ENCODE results near the gene MYCBPAP. TPM values are rescaled to one million over a fixed set of nuclear protein-coding genes. Genes with fewer than 3 reads are reported as not detected.

MYCBPAP gene, protein sequence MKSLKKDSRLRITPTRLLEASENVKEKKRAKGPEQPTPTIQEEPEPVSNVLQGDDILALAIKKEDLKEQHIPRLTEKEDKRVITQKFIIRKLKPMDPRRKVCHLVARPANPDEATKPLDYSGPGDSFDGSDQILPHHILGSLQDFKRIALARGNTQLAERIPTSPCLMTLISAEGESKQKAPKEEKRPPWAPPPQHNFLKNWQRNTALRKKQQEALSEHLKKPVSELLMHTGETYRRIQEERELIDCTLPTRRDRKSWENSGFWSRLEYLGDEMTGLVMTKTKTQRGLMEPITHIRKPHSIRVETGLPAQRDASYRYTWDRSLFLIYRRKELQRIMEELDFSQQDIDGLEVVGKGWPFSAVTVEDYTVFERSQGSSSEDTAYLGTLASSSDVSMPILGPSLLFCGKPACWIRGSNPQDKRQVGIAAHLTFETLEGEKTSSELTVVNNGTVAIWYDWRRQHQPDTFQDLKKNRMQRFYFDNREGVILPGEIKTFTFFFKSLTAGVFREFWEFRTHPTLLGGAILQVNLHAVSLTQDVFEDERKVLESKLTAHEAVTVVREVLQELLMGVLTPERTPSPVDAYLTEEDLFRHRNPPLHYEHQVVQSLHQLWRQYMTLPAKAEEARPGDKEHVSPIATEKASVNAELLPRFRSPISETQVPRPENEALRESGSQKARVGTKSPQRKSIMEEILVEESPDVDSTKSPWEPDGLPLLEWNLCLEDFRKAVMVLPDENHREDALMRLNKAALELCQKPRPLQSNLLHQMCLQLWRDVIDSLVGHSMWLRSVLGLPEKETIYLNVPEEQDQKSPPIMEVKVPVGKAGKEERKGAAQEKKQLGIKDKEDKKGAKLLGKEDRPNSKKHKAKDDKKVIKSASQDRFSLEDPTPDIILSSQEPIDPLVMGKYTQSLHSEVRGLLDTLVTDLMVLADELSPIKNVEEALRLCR
- total RNA-seq = under 0.01 and 0.20 TPM in 2 replicates

DNA sequence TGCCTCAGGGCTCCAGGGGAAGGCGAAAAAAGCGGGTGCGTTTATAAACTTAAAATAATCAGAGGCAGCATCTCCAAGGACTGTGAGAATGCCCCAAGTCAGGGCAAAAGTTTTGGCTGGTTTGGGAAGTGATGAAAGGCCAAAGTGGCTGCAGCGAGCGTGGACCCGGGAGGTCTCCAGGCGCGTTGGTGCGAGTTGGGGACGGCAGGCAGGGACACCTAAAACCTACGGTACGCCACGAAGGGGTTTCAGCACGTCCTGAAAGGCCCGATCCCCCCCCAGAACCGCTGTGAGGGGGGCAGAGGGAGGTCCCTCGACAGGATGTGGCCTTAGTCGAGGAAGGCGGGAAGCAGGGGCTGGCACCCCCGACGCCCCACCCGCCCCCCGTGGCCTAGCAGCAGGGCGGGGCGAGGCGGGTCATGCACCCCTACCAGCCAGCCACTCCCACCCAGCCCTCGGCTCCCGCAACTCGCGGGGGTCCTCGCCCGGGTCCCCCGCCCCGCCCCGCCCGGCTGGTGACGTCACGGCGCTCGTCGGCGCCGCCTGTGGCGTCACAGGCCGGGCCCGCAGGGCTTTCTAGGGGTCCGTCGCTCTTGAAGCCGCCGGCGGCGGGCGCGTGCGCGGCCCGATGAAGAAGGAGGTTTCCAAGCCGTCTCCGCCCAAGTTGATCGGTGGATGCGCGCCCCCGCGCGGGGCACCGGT is at the start of gene MYCBPAP:
MYCBPAP (plus strand) TSS at position 569 of the 702 bp plus-strand sequence. CDS start 236 bp downstream, outside the sequence.
- DNase-seq (ENCODE audit: low read depth in 2 of 2) = peak; percentile 76 to 88

- DNase-seq (ENCODE audit: low read depth in 2 of 2) = no peak
These were observed 49.2 kb upstream of the MYCBPAP start for GRCh38 chr17:50458701-50459676.

DNA sequence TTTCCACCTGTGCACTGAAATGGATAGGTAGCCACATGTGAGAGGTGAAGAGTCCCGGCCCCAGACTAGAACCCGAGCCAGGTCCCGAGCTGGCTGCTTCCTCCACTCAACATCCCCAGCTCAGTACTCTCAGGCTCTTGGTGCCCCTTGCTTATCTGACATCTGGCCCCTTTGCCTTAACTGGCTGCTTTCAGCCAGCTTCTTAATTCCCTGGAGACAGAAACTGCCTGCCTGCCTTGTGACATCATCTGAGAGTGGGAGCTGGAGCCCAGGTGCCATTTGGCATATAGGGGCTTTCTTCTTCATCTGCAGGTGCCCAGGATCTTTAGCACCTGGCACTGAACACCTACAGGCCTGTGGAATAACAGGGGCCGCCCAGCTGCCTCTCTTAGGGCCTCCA is 48.5 kb upstream of the MYCBPAP start:
- DNase-seq (ENCODE audit: low read depth in 2 of 2) = no peak

DNA sequence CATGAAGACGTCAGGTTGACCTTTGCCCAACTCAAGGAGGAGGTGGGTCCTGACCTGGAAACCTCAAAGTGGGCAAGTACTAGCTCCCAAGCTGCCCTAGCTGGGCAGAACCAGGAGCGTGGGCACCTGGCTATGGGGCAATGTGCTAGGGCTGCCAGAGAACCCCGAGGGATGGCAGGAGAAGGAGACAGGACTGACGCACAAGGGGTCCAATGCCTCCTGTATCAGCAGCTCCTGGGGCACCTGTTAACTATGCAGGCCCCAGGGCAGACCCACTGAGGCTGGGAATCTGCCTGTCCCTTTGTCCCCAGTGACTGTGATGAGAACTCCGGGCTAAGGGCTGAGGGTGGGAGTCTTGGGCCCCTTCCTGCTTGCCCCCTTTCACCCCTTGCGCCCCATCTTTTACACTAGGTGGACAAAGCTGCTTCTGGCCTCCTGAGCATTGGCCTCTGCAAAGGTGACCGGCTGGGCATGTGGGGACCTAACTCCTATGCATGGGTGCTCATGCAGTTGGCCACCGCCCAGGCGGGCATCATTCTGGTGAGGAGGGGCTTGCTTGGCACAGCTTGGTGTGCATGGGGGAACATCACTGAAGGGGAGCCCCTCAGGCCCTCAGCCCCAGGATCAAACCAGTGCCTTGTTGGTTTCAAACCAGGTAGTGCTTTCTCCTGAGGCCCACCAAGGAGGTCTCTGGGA is 47.3 kb upstream of the MYCBPAP start:
- no peak for DNase-seq (ENCODE audit: low read depth in 2 of 2)

GRCh38 chr17:50461550-50462132 is 46.6 kb upstream of the MYCBPAP start:
- no peak for DNase-seq (ENCODE audit: low read depth in 2 of 2)

GRCh38 chr17:50462446-50462845 is 45.8 kb upstream of the MYCBPAP start:
- no peak for DNase-seq (ENCODE audit: low read depth in 2 of 2)

GRCh38 chr17:50464121-50464520 is 44.1 kb upstream of the MYCBPAP start:
- no peak for DNase-seq (ENCODE audit: low read depth in 2 of 2)

- DNase-seq (ENCODE audit: low read depth in 2 of 2) = no peak
These were observed 43.5 kb upstream of the MYCBPAP start for GRCh38 chr17:50464736-50465135.

- no peak for DNase-seq (ENCODE audit: low read depth in 2 of 2)
These were observed 43.1 kb upstream of the MYCBPAP start for GRCh38 chr17:50465171-50465570.

DNA sequence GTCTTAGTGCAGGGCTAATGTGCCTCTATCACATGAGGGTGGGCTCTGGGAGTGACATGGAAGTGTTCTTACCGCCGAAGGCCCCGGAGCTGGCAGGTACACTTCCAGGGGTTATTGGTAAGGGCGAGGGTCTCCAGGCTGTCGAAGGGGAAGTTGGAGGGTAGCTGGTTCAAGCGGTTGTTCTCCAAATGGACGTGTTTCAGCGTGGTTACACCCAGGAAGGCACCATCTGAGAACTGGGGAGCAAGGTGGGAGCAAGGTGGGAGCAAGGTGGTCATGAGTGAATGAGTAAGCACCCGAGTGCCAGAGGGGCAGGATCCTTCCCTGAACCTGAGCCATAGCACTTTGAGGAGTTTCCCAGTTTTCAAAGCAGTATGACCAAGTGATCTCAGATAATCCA is 42.6 kb upstream of the MYCBPAP start:
- DNase-seq (ENCODE audit: low read depth in 2 of 2) = no peak

DNA sequence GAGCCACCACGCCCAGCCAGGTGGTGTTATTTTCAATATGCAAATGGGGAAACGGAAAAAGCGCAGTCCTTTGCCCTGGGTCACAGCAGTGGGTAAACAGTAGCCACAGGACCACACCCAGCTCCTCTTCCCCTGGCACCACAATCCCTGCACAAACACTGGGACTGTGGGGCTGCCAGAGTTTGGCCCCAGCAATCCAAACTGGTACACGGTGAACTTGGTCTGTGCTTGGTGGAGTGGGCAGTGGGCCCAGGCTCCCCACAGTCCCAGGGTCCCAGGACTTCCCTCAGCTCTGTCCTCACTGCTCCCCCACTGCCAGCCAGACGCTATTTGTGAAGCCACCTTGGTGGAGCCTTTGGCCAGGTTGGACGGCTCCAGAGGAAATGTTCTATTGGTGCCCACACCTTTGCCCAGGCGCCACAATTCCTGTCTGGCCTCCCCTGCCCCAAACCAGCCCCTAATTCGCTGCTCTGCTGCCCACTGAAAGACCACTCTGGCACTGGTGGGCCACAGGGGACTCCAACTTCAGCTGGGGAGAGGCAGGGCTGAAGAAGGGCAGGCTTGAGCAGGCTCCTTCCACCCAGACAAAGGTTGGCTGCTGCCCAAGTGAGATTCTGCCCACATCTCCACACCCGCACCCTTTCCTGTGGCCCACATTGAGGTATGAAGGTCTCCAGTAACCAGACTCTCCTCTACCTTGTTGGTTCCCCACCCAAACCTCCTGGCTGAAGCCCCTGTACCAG is 41.7 kb upstream of the MYCBPAP start:
- DNase-seq (ENCODE audit: low read depth in 2 of 2) = no peak

- no peak for DNase-seq (ENCODE audit: low read depth in 2 of 2)
These were observed 41.0 kb upstream of the MYCBPAP start for GRCh38 chr17:50467114-50467854.

DNA sequence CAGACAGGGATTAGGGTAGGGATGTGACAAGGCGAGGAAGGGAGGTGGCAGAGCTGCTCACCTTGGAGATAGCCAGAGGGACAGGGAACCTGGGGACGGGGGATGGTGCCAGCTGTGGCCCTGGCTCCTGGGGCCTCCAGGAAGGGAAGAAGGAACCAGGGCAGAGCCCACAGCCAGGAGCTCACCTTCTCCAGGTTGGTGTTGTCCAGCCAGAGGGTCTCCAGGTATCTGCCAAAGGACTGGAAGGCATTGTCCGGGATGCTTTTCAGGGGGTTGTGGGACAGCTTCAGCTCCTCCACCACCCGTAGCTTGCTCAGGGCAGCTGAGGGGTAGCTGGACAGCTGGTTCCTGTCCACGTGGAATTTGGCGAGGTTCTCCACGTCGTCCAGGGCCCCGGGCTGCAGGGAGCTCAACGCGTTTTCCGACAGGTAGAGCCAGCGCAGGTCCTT is 40.4 kb upstream of the MYCBPAP start:
- DNase-seq (ENCODE audit: low read depth in 2 of 2) = no peak

DNA sequence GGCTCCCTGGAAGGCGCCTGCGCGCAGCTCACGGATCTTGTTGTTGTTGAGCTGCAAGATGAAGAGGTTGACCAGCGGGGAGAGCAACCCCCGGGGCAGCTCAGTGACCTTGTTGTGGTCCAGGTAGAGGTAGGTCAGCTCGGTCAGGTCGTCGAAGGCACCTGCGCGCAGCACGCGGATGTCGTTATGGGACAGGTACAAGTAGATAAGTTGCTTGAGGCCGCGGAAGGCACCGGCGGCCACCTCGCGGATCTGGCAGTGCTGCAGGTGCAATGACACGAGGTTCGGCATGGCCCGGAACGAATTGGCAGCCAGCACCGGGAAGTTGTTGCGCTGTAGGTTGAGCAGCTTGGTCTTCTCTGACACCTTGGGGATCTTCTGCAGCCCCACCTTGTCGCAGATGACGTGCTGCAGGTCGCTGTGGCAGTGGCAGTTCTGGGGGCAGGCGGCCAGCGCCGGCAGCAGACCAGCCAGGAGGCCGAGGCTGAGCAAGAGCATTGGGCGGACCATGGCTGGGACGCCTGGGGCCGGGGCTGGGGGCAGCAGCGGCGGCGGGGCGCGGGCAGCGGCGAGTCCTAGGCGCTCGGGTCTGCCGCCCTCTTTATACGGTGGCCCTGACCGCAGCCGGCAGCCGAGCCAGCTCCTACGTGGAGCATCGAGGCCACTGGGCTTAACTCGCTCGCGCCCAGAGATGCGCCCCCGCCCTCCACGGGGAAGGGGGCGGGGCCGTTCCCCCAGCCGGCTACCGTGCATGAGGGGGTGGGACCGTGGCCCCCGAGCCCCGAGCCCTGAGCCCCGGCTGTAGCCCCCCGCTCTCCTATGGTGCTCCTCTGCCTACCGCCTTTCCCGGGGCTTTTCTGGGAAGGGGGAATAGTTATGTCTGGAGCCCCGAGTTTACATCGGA is 39.7 kb upstream of the MYCBPAP start, which contains the start of gene CHAD:
CHAD (minus strand) TSS at position 577 of the 904 bp plus-strand sequence; CDS start at position 510, 67 bp downstream.
- DNase-seq (ENCODE audit: low read depth in 2 of 2) = no peak

DNA sequence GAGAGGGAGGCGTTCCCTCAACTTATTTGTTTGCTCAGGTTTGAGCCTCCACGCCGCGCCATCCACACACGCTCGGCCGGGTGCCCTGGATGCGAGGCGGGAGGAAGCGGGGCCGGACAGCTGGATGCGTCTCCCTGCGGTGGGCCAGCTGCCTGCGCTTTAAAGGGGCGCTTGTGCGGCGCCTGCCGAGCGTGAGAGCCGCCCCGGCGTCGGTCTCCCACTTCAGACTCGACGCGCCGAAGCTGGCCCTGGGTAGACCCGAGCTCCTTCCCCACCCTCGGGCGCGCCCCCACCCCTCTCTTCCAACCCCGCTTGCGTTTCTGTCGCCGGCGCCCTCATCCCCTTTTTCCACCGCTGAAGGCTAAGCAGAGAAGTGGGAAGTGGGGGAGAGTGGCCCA is 39.0 kb upstream of the MYCBPAP start:
- DNase-seq (ENCODE audit: low read depth in 2 of 2) = no peak

DNA sequence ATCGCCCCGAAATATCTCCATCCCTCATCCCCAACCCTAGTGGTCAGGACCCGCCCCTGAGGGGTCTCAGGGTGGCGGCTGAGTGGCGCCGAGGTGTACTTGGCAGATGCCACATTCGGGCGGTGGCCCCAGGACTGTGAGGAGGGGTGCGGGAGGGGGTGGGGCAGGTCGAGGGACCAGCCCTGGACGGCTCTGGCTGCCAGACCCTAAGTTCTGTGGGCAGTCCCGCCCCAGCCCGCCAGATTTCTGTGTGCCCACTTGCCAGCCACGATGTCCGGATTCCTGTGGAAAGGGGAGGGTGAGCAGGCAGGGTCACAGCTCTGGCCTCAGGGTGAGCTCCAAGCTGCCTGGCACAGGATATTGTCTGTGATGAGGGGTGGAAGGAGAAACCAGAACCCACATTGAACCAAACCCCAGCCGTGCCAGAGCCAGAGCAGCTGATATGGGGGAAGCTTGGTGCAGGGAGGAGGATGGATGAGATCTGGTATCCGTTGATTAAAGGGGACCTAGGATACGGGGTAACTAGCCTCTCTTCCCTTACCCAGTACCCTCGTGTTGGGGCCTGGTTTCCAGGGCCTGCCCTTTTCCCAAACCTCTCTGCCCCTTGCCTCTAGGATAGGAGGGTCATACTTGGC is 38.5 kb upstream of the MYCBPAP start:
- no peak for DNase-seq (ENCODE audit: low read depth in 2 of 2)
